GM20000 (cell line): ENCODE measurements around the gene RND1.

ENCODE experiments used
- DNase-seq: peaks from one replicate; pipeline ENCODE4 v3.0.0; 2012; ENCODE audit warnings: low spot score
- CTCF ChIP-seq: IDR thresholded peaks from 2 replicates; pipeline ENCODE4 v1.5.1; 2012; ENCODE audit warnings: mild to moderate bottlenecking, control low read depth; ENCODE audit errors: extremely low read depth, missing control alignments

The RND1 gene

GRCh38 chr12:48823281-48823680 is 42.4 kb downstream of the RND1 start:
- DNase-seq: no peak
- TF ChIP-seq CTCF: no peak

- no peak for DNase-seq
- TF ChIP-seq CTCF: no peak
Observed at GRCh38 chr12:48822711-48823110, 43.0 kb downstream of the RND1 start.

GRCh38 chr12:48822139-48822538 is 43.5 kb downstream of the RND1 start:
- no peak for DNase-seq
- no peak for TF ChIP-seq CTCF

- no peak for TF ChIP-seq CTCF
Observed at GRCh38 chr12:48819986-48820725, 45.5 kb downstream of the RND1 start.

GRCh38 chr12:48818831-48819590 is 46.7 kb downstream of the RND1 start:
- DNase-seq: no peak
- no peak for TF ChIP-seq CTCF

More at GRCh38 chr12:48819986-48820725, 45.5 kb downstream of the RND1 start:
- DNase-seq: no peak

- DNase-seq: peak; percentile 86
- no peak for TF ChIP-seq CTCF
Observed at GRCh38 chr12:48817873-48818830, 47.5 kb downstream of the RND1 start, which contains the start of gene CACNB3. Gene CACNB3 (plus strand): TSS chr12:48818496. CDS start chr12:48818930, 434 bp downstream.
